GM18502 (cell line): ENCODE measurements around the gene STAG1.
"Not testable (repeated sequence)": the region's sequence is repeated elsewhere in the genome, so short reads cannot be mapped to it uniquely, and the experiment has no call there.

ENCODE experiments used
- ATAC-seq: cut with Tn5 transposase; IDR thresholded peaks from one replicate; pipeline ENCODE4 v1.9.1; 2021; ENCODE audit warnings: mild to moderate bottlenecking; ENCODE audit not compliant: unreplicated experiment, poor library complexity

STAG1 gene

GRCh38 chr3:136752172-136752421 lies at the start of gene STAG1:
TSS of gene STAG1 (minus strand) at chr3:136752378. CDS start at chr3:136630898, 121,480 bp downstream.
- ATAC-seq: no peak

- not testable (repeated sequence) for ATAC-seq
Measured at GRCh38 chr3:136801146-136801545, 49.0 kb upstream of the STAG1 start.

- no peak for ATAC-seq
Measured at GRCh38 chr3:136792556-136793330, 40.6 kb upstream of the STAG1 start.

- no peak for ATAC-seq
Measured at GRCh38 chr3:136790786-136791185, 38.6 kb upstream of the STAG1 start.

GRCh38 chr3:136789976-136790375 lies 37.8 kb upstream of the STAG1 start:
- no peak for ATAC-seq

- ATAC-seq: no peak
Measured at GRCh38 chr3:136788154-136788553, 36.0 kb upstream of the STAG1 start.

GRCh38 chr3:136787349-136787748 lies 35.2 kb upstream of the STAG1 start:
- ATAC-seq: peak; percentile 73

- ATAC-seq: no peak
Measured at GRCh38 chr3:136783708-136784191, 31.6 kb upstream of the STAG1 start.

- ATAC-seq: no peak
Measured at GRCh38 chr3:136780741-136781140, 28.6 kb upstream of the STAG1 start.

GRCh38 chr3:136778865-136779264 lies 26.7 kb upstream of the STAG1 start:
- ATAC-seq: no peak

GRCh38 chr3:136772709-136773108 lies 20.5 kb upstream of the STAG1 start:
- ATAC-seq: no peak

- ATAC-seq: not testable (repeated sequence)
Measured at GRCh38 chr3:136758160-136759102, 6.3 kb upstream of the STAG1 start.

GRCh38 chr3:136755192-136755591 lies 3.0 kb upstream of the STAG1 start:
- ATAC-seq: no peak

- ATAC-seq: no peak
Measured at GRCh38 chr3:136753326-136753939, 1.3 kb upstream of the STAG1 start.

GRCh38 chr3:136752422-136753325 lies 496 bp upstream of the STAG1 start:
- ATAC-seq: peak; percentile 87

- ATAC-seq: peak; percentile 19
Measured at GRCh38 chr3:136751316-136752171, 634 bp downstream of the STAG1 start.

- no peak for ATAC-seq
Measured at GRCh38 chr3:136750897-136751315, 1.3 kb downstream of the STAG1 start.

GRCh38 chr3:136750209-136750896 lies 1.8 kb downstream of the STAG1 start:
- no peak for ATAC-seq
